D721Med (cell line): ENCODE results near the gene GASK1A.

Experiments
- DNase-seq: peaks from one replicate; pipeline ENCODE4 v3.0.0; 2011; ENCODE audit warnings: low spot score; ENCODE audit not compliant: insufficient read length
- FAIRE-seq: peaks from 2 replicates; lab custom pipeline; 2011; peaks lifted over from hg19 to GRCh38; lab: Jason Lieb, UNC
- CTCF ChIP-seq: IDR thresholded peaks from 2 replicates; pipeline ENCODE4 v1.5.1; 2012; ENCODE audit warnings: mild to moderate bottlenecking, control low read depth; ENCODE audit not compliant: insufficient read depth; ENCODE audit errors: missing control alignments

GASK1A gene

GRCh38 chr3:43093006-43093405, 113.9 kb downstream of the GASK1A start:
- FAIRE-seq = peak; percentile 61
- DNase-seq = no peak
- no peak for TF ChIP-seq CTCF

- TF ChIP-seq CTCF = no peak
- FAIRE-seq (peak; percentile 97), DNase-seq (no peak)
Observed at GRCh38 chr3:43093974-43094373, 114.9 kb downstream of the GASK1A start.

GRCh38 chr3:43094381-43094780, 115.3 kb downstream of the GASK1A start:
- FAIRE-seq (no peak), DNase-seq (no peak)
- TF ChIP-seq CTCF = no peak

GRCh38 chr3:43094851-43095250, 115.7 kb downstream of the GASK1A start:
- no peak for DNase-seq
- no peak for TF ChIP-seq CTCF
- no peak for FAIRE-seq

GRCh38 chr3:43095370-43095769, 116.3 kb downstream of the GASK1A start:
- TF ChIP-seq CTCF = no peak
- DNase-seq (no peak), FAIRE-seq (no peak)

- no peak for TF ChIP-seq CTCF
- no peak for DNase-seq
- no peak for FAIRE-seq
Observed at GRCh38 chr3:43096761-43097160, 117.7 kb downstream of the GASK1A start.

- TF ChIP-seq CTCF = no peak
- DNase-seq (no peak), FAIRE-seq (peak; percentile 64)
Observed at GRCh38 chr3:43097400-43098080, 118.4 kb downstream of the GASK1A start.
